H9 (cell line): ENCODE data around the gene GALNT10. TPM values are rescaled to one million over a fixed set of nuclear protein-coding genes. Genes with fewer than 3 reads are reported as not detected.
A peak's percentile ranks its signal among the peaks of the same experiment; 100 is the strongest.

Experiments
- DNase-seq: peaks from one replicate; pipeline ENCODE4 v3.0.0-alpha.2; 2017
- H2AFZ ChIP-seq: one replicate; pipeline ENCODE4 v1.6.1; 2013; ENCODE audit warnings: mild to moderate bottlenecking, low read length, control low read depth, moderate library complexity
- H2AK5ac ChIP-seq: 2 replicates; pipeline ENCODE4 v1.6.1; 2013; ENCODE audit warnings: low read length, control low read depth, mixed read lengths; ENCODE audit not compliant: insufficient read length
- H2BK120ac ChIP-seq: one replicate; pipeline ENCODE4 v1.6.1; 2013; ENCODE audit warnings: low read depth, mild to moderate bottlenecking, low read length, control low read depth, inconsistent platforms; ENCODE audit not compliant: poor library complexity, severe bottlenecking
- H2BK12ac ChIP-seq: 2 replicates; pipeline ENCODE4 v1.6.1; 2013; ENCODE audit warnings: low read length, control low read depth, mixed read lengths, low read depth; ENCODE audit not compliant: insufficient read length
- H2BK15ac ChIP-seq: 2 replicates; pipeline ENCODE4 v1.6.1; 2013; ENCODE audit warnings: low read depth, low read length, control low read depth
- H2BK20ac ChIP-seq: one replicate; pipeline ENCODE4 v1.6.1; 2013; ENCODE audit warnings: low read depth, mild to moderate bottlenecking, low read length, control low read depth, inconsistent platforms; ENCODE audit not compliant: poor library complexity, severe bottlenecking
- H2BK5ac ChIP-seq: 2 replicates; pipeline ENCODE4 v1.6.1; 2013; ENCODE audit warnings: low read length, control low read depth, mixed read lengths; ENCODE audit not compliant: insufficient read length
- H3K14ac ChIP-seq: 2 replicates; pipeline ENCODE4 v1.6.1; 2013; ENCODE audit warnings: low read length, control low read depth; ENCODE audit not compliant: insufficient read depth
- H3K18ac ChIP-seq: 2 replicates; pipeline ENCODE4 v1.6.1; 2013; ENCODE audit warnings: low read depth, mild to moderate bottlenecking, mixed read lengths, low read length, control low read depth; ENCODE audit not compliant: insufficient read length
- H3K23ac ChIP-seq: 2 replicates; pipeline ENCODE4 v1.6.1; 2013; ENCODE audit warnings: low read length, control low read depth, mixed read lengths, low read depth; ENCODE audit not compliant: insufficient read length
- H3K23me2 ChIP-seq: 2 replicates; pipeline ENCODE4 v1.6.1; 2013; ENCODE audit warnings: low read depth, mild to moderate bottlenecking, mixed read lengths, low read length, control low read depth; ENCODE audit not compliant: insufficient read length, poor library complexity, severe bottlenecking
- H3K27ac ChIP-seq: 2 replicates; pipeline ENCODE4 v1.5.1; 2013; ENCODE audit warnings: low read length, control low read depth, mixed read lengths, low read depth; ENCODE audit not compliant: insufficient read length
- H3K27me3 ChIP-seq: 2 replicates; pipeline ENCODE4 v1.6.1; 2013; ENCODE audit warnings: low read length, control low read depth, inconsistent platforms; ENCODE audit not compliant: insufficient read depth
- H3K4ac ChIP-seq: 2 replicates; pipeline ENCODE4 v1.6.1; 2013; ENCODE audit warnings: low read depth, mild to moderate bottlenecking, control low read depth, inconsistent platforms, low read length, moderate library complexity
- H3K4me1 ChIP-seq: 2 replicates; pipeline ENCODE4 v1.6.1; 2013; ENCODE audit warnings: low read length, control low read depth, inconsistent platforms; ENCODE audit not compliant: insufficient read depth
- H3K4me2 ChIP-seq: 2 replicates; pipeline ENCODE4 v1.6.1; 2013; ENCODE audit warnings: low read length, control low read depth, mixed read lengths; ENCODE audit not compliant: insufficient read length, insufficient read depth
- H3K56ac ChIP-seq: 2 replicates; pipeline ENCODE4 v1.6.1; 2013; ENCODE audit warnings: low read depth, mild to moderate bottlenecking, mixed read lengths, low read length, control low read depth; ENCODE audit not compliant: insufficient read length
- H3K79me1 ChIP-seq: 2 replicates; pipeline ENCODE4 v1.6.1; 2013; ENCODE audit warnings: low read depth, mild to moderate bottlenecking, moderate library complexity, low read length, control low read depth, inconsistent platforms; ENCODE audit not compliant: insufficient read depth, poor library complexity, severe bottlenecking
- H3K79me2 ChIP-seq: 2 replicates; pipeline ENCODE4 v1.6.1; 2013; ENCODE audit warnings: low read length, control low read depth, inconsistent platforms; ENCODE audit not compliant: insufficient read depth
- H3K9ac ChIP-seq: 2 replicates; pipeline ENCODE4 v1.6.1; 2013; ENCODE audit warnings: low read length, control low read depth, mixed read lengths; ENCODE audit not compliant: insufficient read length; ENCODE audit errors: extremely low read depth
- H3K9me3 ChIP-seq: one replicate; pipeline ENCODE4 v1.6.1; 2013; ENCODE audit warnings: low read depth, low read length, inconsistent platforms; ENCODE audit not compliant: control insufficient read depth
- H3T11ph ChIP-seq: one replicate; pipeline ENCODE4 v1.6.1; 2013; ENCODE audit warnings: mild to moderate bottlenecking, low read length, control low read depth, inconsistent platforms
- H4K20me1 ChIP-seq: one replicate; pipeline ENCODE4 v1.6.1; 2013; ENCODE audit not compliant: control insufficient read depth, insufficient read length, insufficient read depth
- H4K5ac ChIP-seq: 2 replicates; pipeline ENCODE4 v1.6.1; 2013; ENCODE audit warnings: low read depth, mild to moderate bottlenecking, mixed read lengths, low read length, control low read depth; ENCODE audit not compliant: insufficient read length
- H4K8ac ChIP-seq: replicated peaks from 2 replicates; pipeline ENCODE4 v1.6.1; 2013; ENCODE audit warnings: low read length, control low read depth, mixed read lengths, low read depth; ENCODE audit not compliant: insufficient read length
- H4K91ac ChIP-seq: 2 replicates; pipeline ENCODE4 v1.6.1; 2013; ENCODE audit warnings: low read depth, mild to moderate bottlenecking, moderate library complexity, mixed read lengths, low read length, control low read depth; ENCODE audit not compliant: insufficient read length
- H3K27ac Mint-ChIP-seq, 3 experiments: 2 replicates in 2 of 3; 3 replicates in 1 of 3; pipeline ENCODE4 v1.8.0; 2020 to 2021; ENCODE audit warnings: mixed read lengths in 3 of 3, mild to moderate bottlenecking in 1 of 3, moderate library complexity in 1 of 3
- H3K27me3 Mint-ChIP-seq: 2 replicates; pipeline ENCODE4 v1.8.0; 2021; ENCODE audit warnings: low read depth, mild to moderate bottlenecking, moderate library complexity, mixed read lengths
- H3K36me3 Mint-ChIP-seq, 3 experiments: 2 replicates in 2 of 3; 3 replicates in 1 of 3; pipeline ENCODE4 v1.8.0; 2020 to 2021; ENCODE audit warnings: low read depth in 3 of 3, mixed read lengths in 3 of 3; ENCODE audit not compliant: insufficient read depth in 1 of 3
- H3K4me1 Mint-ChIP-seq, 2 experiments: 2 replicates each; pipeline ENCODE4 v1.8.0; 2020; ENCODE audit warnings: mixed read lengths in 2 of 2
- H3K4me3 Mint-ChIP-seq, 2 experiments: 2 replicates in 1 of 2; 3 replicates in 1 of 2; pipeline ENCODE4 v1.8.0; 2020 to 2021; ENCODE audit warnings: mild to moderate bottlenecking in 2 of 2, mixed read lengths in 2 of 2, moderate library complexity in 1 of 2
- H3K9me3 Mint-ChIP-seq, 2 experiments: 2 replicates in 1 of 2; 3 replicates in 1 of 2; pipeline ENCODE4 v1.8.0; 2020; ENCODE audit warnings: mild to moderate bottlenecking in 2 of 2, mixed read lengths in 2 of 2, moderate library complexity in 1 of 2
- CTCF ChIP-seq: fragments of 200-600 bp; sonication (generic); conservative IDR thresholded peaks from 3 replicates; pipeline ENCODE4 v1.8.0; 2021; ENCODE audit warnings: antibody characterized with exemption, mild to moderate bottlenecking
- WGBS: extraction: QIAGEN DNeasy Blood & Tissue Kit; methylation state at CpG from one replicate; pipeline ENCODE4 v1.1.7; 2013; ENCODE audit warnings: missing lambda C conversion rate, low lambda C conversion rate, mixed read lengths; ENCODE audit not compliant: insufficient read length; ENCODE audit errors: extremely low coverage; 5-methylcytosine and 5-hydroxymethylcytosine counted together
- total RNA-seq: library from RNA; stranded (reverse); gene quantifications from 2 replicates; pipeline ENCODE4 v1.2.1, GENCODE V29; 2021

GALNT10 gene
- total RNA-seq, 1 experiment from 2014 or later: 15.4 TPM

GRCh38 chr5:154370119-154370518 lies 179.6 kb downstream of the GALNT10 start:
- H3K56ac ChIP-seq: no peak overlapping the region
- H3K14ac ChIP-seq: peak overlapping the region; percentile 3; the same call in 1 of the 2 replicates
- no peaks in the 10 kb centered on the region for H3K79me1 ChIP-seq
- Mint-ChIP-seq H3K9me3 (no peaks in the 10 kb centered on the region), H3K27me3 (no peaks in the 10 kb centered on the region; the same call in 1 of the 2 replicates), H3K27ac (peak overlapping the region; percentile 1 to 91 (median 65); a peak in 5 of 7 replicates), H3K4me3 (no peak overlapping the region), H3K36me3 (no peaks in the 10 kb centered on the region), H3K4me1 (peaks cover 25 to 30% of the 10 kb centered on the region in 2 experiments)
- no peak overlapping the region for H3K9ac ChIP-seq
- no peak overlapping the region for H2BK120ac ChIP-seq
- no peaks in the 10 kb centered on the region for H3K23me2 ChIP-seq
- no peaks in the 10 kb centered on the region for H3K27me3 ChIP-seq
- H2BK15ac ChIP-seq: no peak overlapping the region
- no peak overlapping the region for H2BK5ac ChIP-seq
- H3K27ac ChIP-seq: peak overlapping the region; percentile 9
- no peak overlapping the region for H2AK5ac ChIP-seq
- DNase-seq: no peak
- peaks cover 8% of the 10 kb centered on the region; the same call in 1 of the 2 replicates for H3K4me1 ChIP-seq
- no peak overlapping the region for H4K91ac ChIP-seq
- no peak overlapping the region for H3K23ac ChIP-seq
- no peaks in the 10 kb centered on the region for H3K79me2 ChIP-seq
- H4K20me1 ChIP-seq: no peaks in the 10 kb centered on the region
- no CpG with 5 or more reads among the region's 3 CpGs for WGBS
- no peak overlapping the region for H4K5ac ChIP-seq
- no peak overlapping the region for H3T11ph ChIP-seq
- no peak overlapping the region for H3K18ac ChIP-seq
- no peaks in the 10 kb centered on the region for H3K9me3 ChIP-seq
- no peak for TF ChIP-seq CTCF
- H2AFZ ChIP-seq: no peak overlapping the region
- no peak overlapping the region for H3K4me2 ChIP-seq
- H2BK20ac ChIP-seq: no peak overlapping the region
- H2BK12ac ChIP-seq: no peak overlapping the region
- no peak overlapping the region for H3K4ac ChIP-seq
- H4K8ac ChIP-seq: peak overlapping the region; percentile 44
